HCT116 (cell line): ENCODE data around the gene CPNE4. TPM values are rescaled to one million over a fixed set of nuclear protein-coding genes. Genes with fewer than 3 reads are reported as not detected.
A peak's percentile ranks its signal among the peaks of the same experiment; 100 is the strongest.

Experiments used
- ATAC-seq: fragments of 200-7000 bp; cut with Tn5 transposase; 2 replicates; pipeline ENCODE4 v1.9.1; 2020; ENCODE audit warnings: mild to moderate bottlenecking, moderate library complexity
- BruUV-seq: library from RNA; stranded (reverse); fragments of 400-500 nt; replicated peaks from 2 replicates; lab custom pipeline; 2021; lab: Mats Ljungman, UMichigan
- CTCF ChIA-PET: fragments of 300-600 bp; sonication (Branson Sonifier 250); formaldehyde crosslinking; loops from one replicate; lab custom pipeline; 2021; ENCODE audit warnings: antibody characterized with exemption; lab: Charles Lee
- POLR2A ChIA-PET: fragments of 300-600, 350-600 bp; sonication (Branson Sonifier 250); formaldehyde crosslinking; loops from one replicate; lab custom pipeline; 2021; ENCODE audit warnings: antibody characterized with exemption; lab: Charles Lee
- RAD21 ChIA-PET, 2 experiments: fragments of 300-600 bp; sonication (Branson Sonifier 250); formaldehyde crosslinking; loops; one replicate each; lab custom pipeline; 2023; ENCODE audit warnings: low total read pairs in 2 of 2; ENCODE audit not compliant: uncharacterized antibody in 2 of 2, unreplicated experiment in 2 of 2, low non-redundant PET in 1 of 2; lab: Charles Lee
- DNase-seq: peaks from one replicate; pipeline ENCODE4 v3.0.0-alpha.2; 2010; ENCODE audit warnings: low read depth, low spot score
- H2AFZ ChIP-seq: fragments of 200-600 bp; shearing (Covaris generic), sonication (generic); 2 replicates; pipeline ENCODE4 v1.6.1; 2017; ENCODE audit warnings: low read depth, mixed run types, mixed read lengths, antibody characterized with exemption, low read length; ENCODE audit not compliant: poor library complexity, severe bottlenecking
- H3K27ac ChIP-seq: 2 replicates; pipeline ENCODE4 v1.5.1; 2012; ENCODE audit warnings: low read depth, low read length
- H3K27me3 ChIP-seq: fragments of 200-600 bp; sonication (generic); 2 replicates; pipeline ENCODE4 v1.6.1; 2016; ENCODE audit warnings: mixed run types, low read length, mixed read lengths; ENCODE audit not compliant: insufficient read depth
- H3K36me3 ChIP-seq, 2 experiments: fragments of 200-500 bp in 1 of 2; fragments of 200-600 bp in 1 of 2; sonication (Bioruptor generic) in 1 of 2; sonication (generic) in 1 of 2; 2 replicates each; pipeline versions ENCODE4 v1.5.1 to v1.6.1; 2014 to 2016; ENCODE audit warnings: low read length in 2 of 2, inconsistent platforms in 1 of 2, mixed read lengths in 1 of 2, mixed run types in 1 of 2; ENCODE audit not compliant: insufficient read depth in 2 of 2, control insufficient read depth in 1 of 2
- H3K4me1 ChIP-seq, 2 experiments: fragments of 200-600 bp in 1 of 2; sonication (generic) in 1 of 2; 2 replicates each; pipeline versions ENCODE4 v1.5.1 to v1.6.1; 2012 to 2017; ENCODE audit warnings: low read length in 2 of 2, inconsistent platforms in 1 of 2, mild to moderate bottlenecking in 1 of 2, mixed read lengths in 1 of 2, mixed run types in 1 of 2, moderate library complexity in 1 of 2; ENCODE audit not compliant: insufficient read depth in 2 of 2, control insufficient read depth in 1 of 2
- H3K4me2 ChIP-seq: fragments of 200-600 bp; sonication (generic); 2 replicates; pipeline ENCODE4 v1.6.1; 2017; ENCODE audit warnings: mixed run types, low read length, mixed read lengths
- H3K4me3 ChIP-seq, 2 experiments: fragments of 200-600 bp in 1 of 2; sonication (generic) in 1 of 2; replicated peaks in 1 of 2; 2 replicates each; pipeline ENCODE4 v1.5.1; 2011 to 2016; ENCODE audit warnings: low read length in 2 of 2, control low read depth in 1 of 2, low read depth in 1 of 2, mild to moderate bottlenecking in 1 of 2, mixed read lengths in 1 of 2, mixed run types in 1 of 2
- H3K79me2 ChIP-seq: fragments of 200-600 bp; sonication (generic); 2 replicates; pipeline ENCODE4 v1.6.1; 2017; ENCODE audit warnings: mild to moderate bottlenecking, mixed run types, low read length, moderate library complexity, mixed read lengths; ENCODE audit not compliant: insufficient read depth
- H3K9ac ChIP-seq: fragments of 200-600 bp; sonication (generic); 2 replicates; pipeline ENCODE4 v1.6.1; 2016; ENCODE audit warnings: low read length, mixed read lengths
- H3K9me2 ChIP-seq: fragments of 200-600 bp; sonication (generic), shearing (Covaris generic); 2 replicates; pipeline ENCODE4 v1.6.1; 2017; ENCODE audit warnings: mixed run types, mild to moderate bottlenecking, moderate library complexity; ENCODE audit not compliant: insufficient read depth
- H3K9me3 ChIP-seq, 2 experiments: fragments of 200-500 bp in 1 of 2; fragments of 200-600 bp in 1 of 2; sonication (Bioruptor generic) in 1 of 2; sonication (generic) in 1 of 2; 2 replicates each; pipeline ENCODE4 v1.6.1; 2014 to 2017; ENCODE audit warnings: low read length in 2 of 2, mixed read lengths in 2 of 2, inconsistent platforms in 1 of 2, low read depth in 1 of 2, mild to moderate bottlenecking in 1 of 2, mixed run types in 1 of 2, moderate library complexity in 1 of 2; ENCODE audit not compliant: control insufficient read depth in 1 of 2, insufficient read depth in 1 of 2
- H4K20me1 ChIP-seq: fragments of 200-600 bp; sonication (generic), shearing (Covaris generic); 2 replicates; pipeline ENCODE4 v1.6.1; 2017; ENCODE audit warnings: mixed run types, mild to moderate bottlenecking, moderate library complexity; ENCODE audit not compliant: insufficient read depth
- CTCF ChIP-seq, 3 experiments: fragments of 200-600 bp in 1 of 3; sonication (generic) in 1 of 3; IDR thresholded peaks in 2 of 3; conservative IDR thresholded peaks in 1 of 3; 2 replicates each; pipeline ENCODE4 v1.5.1; 2012 to 2017; ENCODE audit warnings: low read depth in 2 of 3, low read length in 2 of 3, antibody characterized with exemption in 1 of 3, borderline replicate concordance in 1 of 3, control low read depth in 1 of 3, mild to moderate bottlenecking in 1 of 3, mixed read lengths in 1 of 3, mixed run types in 1 of 3, moderate library complexity in 1 of 3; ENCODE audit not compliant: insufficient read depth in 1 of 3
- POLR2AphosphoS5 ChIP-seq: IDR thresholded peaks from 2 replicates; pipeline ENCODE4 v1.6.1; 2011; ENCODE audit warnings: mild to moderate bottlenecking, low read depth, low read length, moderate library complexity
- RAD21 ChIP-seq: IDR thresholded peaks from 2 replicates; pipeline ENCODE4 v1.6.1; 2012; ENCODE audit warnings: low read depth, mild to moderate bottlenecking
- REST ChIP-seq: IDR thresholded peaks from 2 replicates; pipeline ENCODE4 v1.6.1; 2012; ENCODE audit warnings: low read depth
- TCF7L2 ChIP-seq: IDR thresholded peaks from 2 replicates; pipeline ENCODE4 v1.7.0; 2011; ENCODE audit warnings: borderline replicate concordance, inconsistent platforms; ENCODE audit not compliant: insufficient read depth, insufficient read length; ENCODE audit errors: extremely low read depth
- ZBTB33 ChIP-seq: IDR thresholded peaks from 2 replicates; pipeline ENCODE4 v1.6.1; 2011; ENCODE audit warnings: mild to moderate bottlenecking, low read length, moderate library complexity; ENCODE audit not compliant: insufficient replicate concordance; ENCODE audit errors: extremely low read depth
- ZFX ChIP-seq: fragments of 450-650 bp; IDR thresholded peaks from 2 replicates; pipeline ENCODE4 v1.6.1; 2017
- ZNF274 ChIP-seq: fragments of 200-500 bp; sonication (Bioruptor generic); IDR thresholded peaks from 2 replicates; pipeline ENCODE4 v1.6.1; 2014; ENCODE audit warnings: mild to moderate bottlenecking, low read depth, low read length, inconsistent platforms
- intact Hi-C: fragments of 100-400 bp; cut with micrococcal nuclease; formaldehyde crosslinking; loops from 2 replicates; pipeline ENCODE4 v1.10.0; 2022
- total RNA-seq: library from RNA; stranded (reverse); gene quantifications from one replicate; pipeline ENCODE4 v1.2.1, GENCODE V29; 2021; ENCODE audit not compliant: unreplicated experiment

CPNE4 gene
- total RNA-seq, 1 experiment from 2014 or later, result not detected

- ChIA-PET POLR2A (no interaction called here), RAD21 (no interaction called here), CTCF (no interaction called here)
- intact Hi-C loops, result no loop called here
- DNase-seq (peak; percentile 7), ATAC-seq (no peak)
- BruUV-seq, result no TSS peak
- Histone ChIP-seq H3K4me2 (no peak overlapping the region), H3K4me1 (peaks cover 0 to 5% of the 10 kb centered on the region in 2 experiments; a peak in 2 of 4 replicates), H2AFZ (no peak overlapping the region), H3K9me3 (no peaks in the 10 kb centered on the region), H3K36me3 (no peaks in the 10 kb centered on the region), H3K9me2 (no peaks in the 10 kb centered on the region), H3K27me3 (peaks cover 24% of the 10 kb centered on the region; the same call in 1 of the 2 replicates), H4K20me1 (no peaks in the 10 kb centered on the region), H3K27ac (no peak overlapping the region), H3K79me2 (no peaks in the 10 kb centered on the region), H3K9ac (no peak overlapping the region), H3K4me3 (no peak overlapping the region)
- no peak for TF ChIP-seq ZBTB33
- TF ChIP-seq CTCF (IDR thresholded peaks at IDR 0.05 in 2 of 3, conservative IDR thresholded peaks at IDR 0.05 in 1 of 3; ENCODE audit: borderline replicate concordance in 1 of 3, insufficient read depth in 1 of 3, low read depth in 2 of 3, low read length in 2 of 3), result peak; percentile 46 to 68 (median 67); a peak in 5 of 6 replicates
- peak; percentile 52 for TF ChIP-seq RAD21
These were observed 485.5 kb downstream of the CPNE4 start for GRCh38 chr3:131549340-131549739.

GRCh38 chr3:131547585-131547984 is 487.2 kb downstream of the CPNE4 start:
- H3K9ac ChIP-seq, result no peak overlapping the region
- no peaks in the 10 kb centered on the region for H3K9me3 ChIP-seq
- H3K9me2 ChIP-seq, result no peaks in the 10 kb centered on the region
- intact Hi-C loops, result no loop called here
- no peaks in the 10 kb centered on the region for H3K79me2 ChIP-seq
- no peak for TF ChIP-seq ZNF274
- no peak for TF ChIP-seq POLR2AphosphoS5
- TF ChIP-seq ZFX, result no peak
- no peak for TF ChIP-seq REST
- TF ChIP-seq TCF7L2, result no peak
- TF ChIP-seq, all 23 proteins: peak for 0
- Histone ChIP-seq H3K4me3 (no peak overlapping the region), H3K27me3 (peaks cover 12% of the 10 kb centered on the region; the same call in 1 of the 2 replicates), H2AFZ (no peak overlapping the region), H3K36me3 (no peaks in the 10 kb centered on the region), H3K27ac (no peak overlapping the region), H4K20me1 (no peaks in the 10 kb centered on the region), H3K4me2 (no peak overlapping the region), H3K4me1 (peaks cover 7 to 14% of the 10 kb centered on the region in 2 experiments)
- DNase-seq (no peak), ATAC-seq (no peak)
- CTCF ChIA-PET, result no interaction called here
- no TSS peak for BruUV-seq
- RAD21 ChIA-PET, result interaction anchor here in 1 of 2 experiments (0.7 kb wide), 1 partner anchor 663 kb away, joined by 6 read pairs; no protein-coding TSS in a partner anchor
- POLR2A ChIA-PET, result no interaction called here
